GF-D8 (cell line): Measurements from ENCODE around the gene ATIC.
"Not testable (repeated sequence)": the region's sequence is repeated elsewhere in the genome, so short reads cannot be mapped to it uniquely, and the experiment has no call there.

ENCODE experiments used
- DNase-seq: peaks from one replicate; lab custom pipeline; 2025; lab: John Stamatoyannopoulos, UW

Gene ATIC

GRCh38 chr2:215311625-215312396 is at the start of gene ATIC:
TSS of gene ATIC (plus strand) at chr2:215312059. CDS start at chr2:215312143, 84 bp downstream.
- peak; percentile 79 for DNase-seq

GRCh38 chr2:215262303-215262702 is 49.6 kb upstream of the ATIC start:
- DNase-seq, result no peak

- DNase-seq, result no peak
These were observed 49.0 kb upstream of the ATIC start for GRCh38 chr2:215262741-215263362.

DNA sequence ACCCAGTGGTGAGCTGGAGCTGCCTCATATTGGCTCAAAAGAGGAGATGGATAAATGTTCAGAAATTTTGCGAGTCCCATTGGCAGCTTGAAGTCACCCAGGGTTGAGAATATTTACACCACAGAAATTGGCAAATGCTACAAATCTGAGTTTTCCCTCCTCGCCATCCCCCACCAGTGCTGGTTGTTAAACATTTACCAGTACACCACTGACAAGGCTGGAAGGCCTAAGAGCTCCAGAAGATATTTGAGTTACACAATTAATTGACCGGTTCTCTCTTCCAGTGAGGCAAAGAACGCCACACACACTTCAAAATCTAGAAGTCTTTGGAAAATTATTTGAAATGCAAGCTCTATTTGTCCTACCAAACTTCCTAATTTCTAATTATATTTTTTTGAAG is 47.5 kb upstream of the ATIC start:
- DNase-seq, result no peak

DNA sequence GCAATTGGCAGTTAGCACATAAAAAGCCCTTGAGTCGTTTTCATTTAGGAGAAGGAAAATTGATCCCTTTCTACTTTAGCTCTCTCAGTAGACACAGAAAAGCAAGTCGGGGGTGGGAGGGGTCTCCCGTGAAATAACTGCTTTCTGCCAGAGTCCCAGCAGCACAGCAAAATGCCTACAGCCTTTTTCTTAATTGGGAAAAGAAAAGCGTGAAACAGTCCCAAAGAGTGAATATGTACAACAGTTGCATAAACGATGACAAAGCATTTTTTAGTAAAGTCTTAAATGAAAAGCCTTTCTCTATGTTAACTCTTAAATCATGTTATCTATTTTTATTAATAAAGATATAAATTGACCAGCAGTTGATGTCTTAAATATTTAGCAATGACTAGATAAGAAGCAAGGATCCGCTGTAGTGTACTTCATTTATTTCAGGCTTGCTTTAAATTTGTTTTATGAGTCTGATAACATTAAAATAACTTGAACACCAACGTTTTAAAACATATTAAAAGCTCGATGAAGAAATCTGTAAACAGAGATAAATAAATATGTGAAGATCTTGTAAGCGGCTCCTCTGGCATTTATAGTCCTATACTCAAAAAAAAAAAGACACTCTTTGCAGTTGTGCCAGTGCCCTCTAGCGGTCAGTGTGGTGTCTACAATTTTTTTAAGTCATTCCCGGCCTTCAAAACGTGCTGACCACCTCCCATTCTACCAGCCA is 42.3 kb upstream of the ATIC start:
- DNase-seq, result peak; percentile 4

- no peak for DNase-seq
These were observed 41.8 kb upstream of the ATIC start for GRCh38 chr2:215270118-215270451.

GRCh38 chr2:215271446-215271845 is 40.4 kb upstream of the ATIC start:
- no peak for DNase-seq

DNA sequence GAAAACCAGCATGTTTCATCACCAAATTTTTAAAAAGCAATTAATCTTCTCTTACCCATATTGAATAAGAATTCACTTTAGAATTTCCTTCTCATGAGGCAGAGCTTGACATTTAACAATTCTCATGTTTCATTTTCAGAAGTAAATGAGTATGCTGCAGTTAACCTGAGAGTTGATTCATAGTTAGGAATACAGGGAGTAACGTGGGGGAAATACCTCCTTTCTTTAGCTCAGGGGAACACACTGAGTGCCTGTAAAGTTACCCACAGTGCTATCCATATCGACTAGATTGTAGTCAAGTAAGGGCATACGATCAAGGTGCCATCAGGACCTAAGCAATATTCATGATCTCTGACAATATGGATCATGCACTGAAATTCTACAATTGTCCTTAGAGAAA is 38.9 kb upstream of the ATIC start:
- no peak for DNase-seq

- no peak for DNase-seq
These were observed 37.0 kb upstream of the ATIC start for GRCh38 chr2:215274829-215275228.

DNA sequence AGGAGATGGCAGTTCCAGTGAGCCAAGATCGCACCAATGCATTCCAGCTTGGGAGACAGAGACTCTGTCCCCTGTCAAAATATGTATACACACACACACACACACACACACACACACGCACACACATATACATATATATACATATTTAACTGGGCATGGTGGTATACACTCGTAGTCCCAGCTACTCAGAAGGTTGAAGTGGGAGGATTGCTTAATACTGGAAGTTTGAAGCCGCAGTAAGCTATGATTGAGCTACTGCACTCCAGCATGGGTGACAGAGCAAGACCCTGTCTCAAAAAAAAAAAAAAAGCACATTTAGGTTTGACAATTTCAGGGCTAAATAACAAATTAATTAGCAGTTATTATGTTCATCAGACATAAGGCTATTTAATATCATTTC is 36.0 kb upstream of the ATIC start:
- no peak for DNase-seq

DNA sequence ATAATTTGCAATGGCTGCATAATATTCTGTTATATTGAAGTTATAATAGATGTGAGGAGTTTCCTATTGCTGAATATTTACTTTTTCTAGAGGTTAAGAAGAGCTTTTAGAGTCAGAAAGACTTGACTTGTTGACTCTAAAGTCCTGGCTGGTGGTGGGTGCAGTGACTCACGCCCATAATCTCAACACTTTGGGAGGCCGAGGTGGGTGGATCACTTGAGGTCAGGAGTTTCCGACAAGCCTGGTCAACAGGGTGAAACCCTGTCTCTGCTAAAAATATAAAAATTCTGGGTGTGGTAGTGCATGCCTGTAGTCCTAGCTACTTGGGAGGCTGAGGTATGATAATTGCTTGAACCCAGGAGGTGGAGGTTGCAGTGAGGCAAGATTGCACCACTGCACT is 33.9 kb upstream of the ATIC start:
- DNase-seq, result no peak

- DNase-seq, result no peak
These were observed 31.5 kb upstream of the ATIC start for GRCh38 chr2:215280326-215280725.

DNA sequence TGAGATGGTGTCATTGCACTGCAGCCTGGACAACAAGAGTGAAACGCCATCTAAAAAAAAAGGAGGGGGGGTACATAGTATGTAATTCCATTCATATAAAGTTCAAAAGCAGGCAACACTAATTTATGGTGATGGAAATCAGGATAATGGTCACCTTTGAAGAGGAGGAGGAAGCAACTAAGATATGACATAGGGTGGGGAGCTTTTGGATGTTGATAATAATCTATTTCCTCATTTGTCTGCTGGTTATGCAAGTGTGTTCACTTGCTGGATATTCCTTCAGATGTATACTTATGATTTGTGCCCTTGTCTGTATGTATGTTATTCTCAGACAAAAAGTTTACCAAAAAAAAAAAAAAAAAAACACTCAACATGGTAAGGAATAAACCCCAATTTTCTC is 28.6 kb upstream of the ATIC start:
- no peak for DNase-seq

DNA sequence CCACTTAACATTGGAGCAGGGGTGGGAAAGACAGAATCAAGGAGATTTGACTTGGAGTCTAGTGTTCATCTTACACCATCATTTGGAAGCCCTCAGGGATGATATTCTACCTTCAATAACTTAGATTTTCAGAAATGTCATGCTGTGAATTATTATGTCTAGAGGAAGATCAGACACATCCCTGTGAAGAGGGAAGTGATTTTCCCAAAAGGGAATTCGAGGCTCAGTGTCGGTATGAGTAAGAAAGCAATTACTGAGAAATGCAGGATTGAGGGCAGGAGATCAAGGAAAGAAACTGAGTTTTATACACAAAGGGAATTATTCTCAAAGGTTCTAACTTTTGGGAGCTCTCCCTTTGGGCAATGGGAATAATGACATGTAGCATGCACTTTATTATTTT is 25.6 kb upstream of the ATIC start:
- no peak for DNase-seq

DNA sequence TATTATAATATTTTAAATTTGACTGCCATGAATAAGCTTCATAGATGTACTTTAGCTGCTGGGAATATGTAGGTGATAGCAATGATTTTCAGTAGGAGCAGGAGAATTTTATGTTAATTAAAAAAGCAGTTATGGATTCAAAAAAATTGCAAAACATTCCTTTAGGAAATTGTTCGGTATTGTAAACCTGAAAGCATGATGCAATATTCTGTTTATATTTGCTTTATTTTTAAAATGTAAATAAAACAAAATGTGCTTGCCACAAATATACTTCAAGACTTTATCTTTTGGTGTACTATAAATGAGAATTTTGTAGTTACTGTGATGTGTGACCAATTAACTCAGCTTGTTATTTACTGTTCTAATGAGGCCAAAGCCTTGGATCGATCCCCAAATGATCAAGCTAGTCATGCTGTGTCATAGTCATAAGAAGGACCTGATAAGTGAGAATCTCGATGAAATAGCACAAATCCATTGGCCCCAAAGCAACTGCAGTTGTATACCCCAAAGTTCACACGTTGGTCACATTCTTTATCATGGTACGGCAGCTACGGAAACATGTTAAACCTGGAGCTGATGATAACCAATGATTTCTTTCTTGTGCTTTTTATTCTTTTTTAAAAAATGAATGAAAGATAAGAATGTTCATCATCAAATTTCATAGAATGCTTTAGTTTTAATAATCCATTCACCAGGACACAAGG is 23.6 kb upstream of the ATIC start:
- no peak for DNase-seq

DNA sequence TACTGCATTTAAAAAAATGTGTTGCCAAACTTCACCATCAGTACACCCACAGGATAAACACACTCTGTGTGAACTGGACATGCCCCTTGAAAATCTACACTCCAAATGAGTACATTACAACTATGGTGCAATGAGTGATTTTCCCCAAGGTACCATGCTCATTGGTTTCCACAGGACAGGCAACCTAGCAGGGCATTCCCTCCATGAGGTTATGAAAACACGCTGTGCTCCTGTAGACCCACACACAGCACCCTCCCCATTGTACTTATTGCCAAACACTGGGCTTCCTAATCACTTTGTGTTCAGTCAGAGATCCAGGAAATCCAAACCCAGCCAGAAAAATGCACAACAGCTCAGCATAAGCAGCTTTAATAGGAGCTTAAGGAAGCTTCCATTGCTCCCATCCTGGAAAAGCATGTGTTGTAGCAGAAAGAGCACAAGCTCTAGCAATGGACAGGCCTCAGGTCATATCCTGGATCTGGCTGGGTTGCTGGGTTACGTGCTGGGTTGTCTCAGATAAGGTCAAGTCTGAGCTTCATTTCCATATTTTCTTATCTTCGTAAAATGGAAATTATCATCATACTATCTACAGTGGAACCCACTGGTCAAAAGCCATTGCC is 20.8 kb upstream of the ATIC start:
- DNase-seq, result no peak

DNA sequence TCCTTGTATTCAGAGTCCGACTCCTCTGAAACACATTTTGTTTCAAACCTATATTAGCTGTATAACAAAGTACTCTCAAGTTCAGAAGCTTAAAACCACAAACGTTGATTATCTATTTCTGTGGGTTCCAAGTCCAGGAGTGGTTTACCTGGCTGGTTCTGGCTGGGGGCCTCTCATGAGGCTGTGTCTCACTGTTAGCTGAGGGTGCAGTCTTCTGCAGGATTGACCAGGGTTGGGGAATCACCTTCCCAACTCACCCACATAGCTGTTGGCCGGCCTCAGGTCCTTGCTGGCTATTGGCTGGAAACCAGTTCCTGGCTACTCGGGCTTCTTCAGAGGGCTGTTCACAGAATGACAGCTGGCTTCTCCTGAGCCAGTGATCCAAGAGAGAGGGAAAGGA is 18.0 kb upstream of the ATIC start:
- DNase-seq, result no peak

- no peak for DNase-seq
These were observed 12.5 kb upstream of the ATIC start for GRCh38 chr2:215299337-215299859.

GRCh38 chr2:215301994-215302393 is 9.9 kb upstream of the ATIC start:
- no peak for DNase-seq

GRCh38 chr2:215311259-215311624 is 617 bp upstream of the ATIC start:
- DNase-seq, result not testable (repeated sequence)

DNA sequence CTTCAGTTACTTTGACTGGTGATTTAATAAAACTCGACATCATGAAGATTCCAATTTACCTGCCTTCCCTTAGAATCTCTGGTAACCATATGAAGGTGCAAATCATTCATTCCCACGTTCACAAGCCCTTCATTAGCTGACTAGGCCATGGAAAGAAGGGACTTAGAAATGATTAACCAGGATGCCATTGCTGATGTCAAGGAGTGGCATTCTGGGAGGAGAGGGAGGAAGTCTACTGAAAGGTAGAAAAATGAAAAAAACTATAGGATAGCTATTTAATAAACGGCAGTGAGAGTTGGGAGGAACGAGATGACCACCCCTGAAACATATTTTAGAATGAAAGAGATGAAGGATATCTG is 1.4 kb downstream of the ATIC start:
- no peak for DNase-seq

DNA sequence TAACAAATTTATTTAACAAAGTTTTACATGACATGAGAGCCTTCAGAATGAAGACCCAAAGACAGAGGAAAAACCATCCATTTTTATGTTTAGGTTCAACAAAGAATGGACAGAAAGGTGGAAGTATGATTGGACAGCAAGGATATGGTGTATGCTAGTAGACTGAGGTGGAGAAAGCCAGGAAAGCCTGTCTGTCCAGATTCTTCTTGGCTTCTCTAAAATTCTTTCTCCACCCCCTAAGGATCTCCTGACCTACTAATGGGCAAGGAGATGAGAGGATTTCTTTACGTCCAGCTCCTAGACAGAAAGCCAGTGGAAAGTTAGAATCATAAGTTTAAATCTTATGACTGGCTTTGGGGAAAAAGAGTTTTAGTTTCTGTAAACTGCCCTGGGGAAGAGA is 3.0 kb downstream of the ATIC start:
- no peak for DNase-seq
